Measurements from ENCODE around the gene USP50. TPM values are rescaled to one million over a fixed set of nuclear protein-coding genes. Genes with fewer than 3 reads are reported as not detected.
A peak's percentile ranks its signal among the peaks of the same experiment; 100 is the strongest.

USP50 gene
- polyA plus RNA-seq, 2 of the 4 experiments (the other 2 are of a cell fraction), result 0.14 TPM; not detected in 1

DNA sequence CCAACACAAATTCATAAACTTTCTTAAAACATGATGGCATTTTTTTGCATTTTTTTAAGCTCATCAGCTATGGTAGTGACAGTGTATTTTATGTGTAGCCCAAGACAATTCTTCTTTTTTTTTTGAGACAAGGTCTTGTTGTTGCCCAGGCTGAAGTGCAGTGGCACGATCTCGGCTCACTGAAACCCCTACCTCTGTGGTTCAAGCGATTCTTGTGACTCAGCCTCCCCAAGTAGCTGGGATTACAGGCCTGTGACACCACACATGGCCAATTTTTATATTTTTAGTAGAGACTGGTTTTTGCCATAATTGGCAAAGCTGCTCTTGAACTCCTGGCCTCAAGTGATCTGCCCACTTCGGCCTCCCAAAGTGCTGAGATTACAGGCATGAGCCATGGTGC is 17.3 kb upstream of the USP50 start:
- TF ChIP-seq MYC (IDR thresholded peaks at IDR 0.05; ENCODE audit: borderline replicate concordance, low read length) (no peak), KDM1A (IDR thresholded peaks at IDR 0.05; ENCODE audit: low read depth) (no peak), SREBF2 (IDR thresholded peaks at IDR 0.05) (no peak), RARB (CRISPR knock-in tag; IDR thresholded peaks at IDR 0.05) (no peak), HOXB5 (CRISPR knock-in tag; IDR thresholded peaks at IDR 0.05) (no peak), JUNB (IDR thresholded peaks at IDR 0.05) (no peak), ELK1 (IDR thresholded peaks at IDR 0.05; ENCODE audit: low read depth, low read length) (no peak)
- TF ChIP-seq, protein P1, sequence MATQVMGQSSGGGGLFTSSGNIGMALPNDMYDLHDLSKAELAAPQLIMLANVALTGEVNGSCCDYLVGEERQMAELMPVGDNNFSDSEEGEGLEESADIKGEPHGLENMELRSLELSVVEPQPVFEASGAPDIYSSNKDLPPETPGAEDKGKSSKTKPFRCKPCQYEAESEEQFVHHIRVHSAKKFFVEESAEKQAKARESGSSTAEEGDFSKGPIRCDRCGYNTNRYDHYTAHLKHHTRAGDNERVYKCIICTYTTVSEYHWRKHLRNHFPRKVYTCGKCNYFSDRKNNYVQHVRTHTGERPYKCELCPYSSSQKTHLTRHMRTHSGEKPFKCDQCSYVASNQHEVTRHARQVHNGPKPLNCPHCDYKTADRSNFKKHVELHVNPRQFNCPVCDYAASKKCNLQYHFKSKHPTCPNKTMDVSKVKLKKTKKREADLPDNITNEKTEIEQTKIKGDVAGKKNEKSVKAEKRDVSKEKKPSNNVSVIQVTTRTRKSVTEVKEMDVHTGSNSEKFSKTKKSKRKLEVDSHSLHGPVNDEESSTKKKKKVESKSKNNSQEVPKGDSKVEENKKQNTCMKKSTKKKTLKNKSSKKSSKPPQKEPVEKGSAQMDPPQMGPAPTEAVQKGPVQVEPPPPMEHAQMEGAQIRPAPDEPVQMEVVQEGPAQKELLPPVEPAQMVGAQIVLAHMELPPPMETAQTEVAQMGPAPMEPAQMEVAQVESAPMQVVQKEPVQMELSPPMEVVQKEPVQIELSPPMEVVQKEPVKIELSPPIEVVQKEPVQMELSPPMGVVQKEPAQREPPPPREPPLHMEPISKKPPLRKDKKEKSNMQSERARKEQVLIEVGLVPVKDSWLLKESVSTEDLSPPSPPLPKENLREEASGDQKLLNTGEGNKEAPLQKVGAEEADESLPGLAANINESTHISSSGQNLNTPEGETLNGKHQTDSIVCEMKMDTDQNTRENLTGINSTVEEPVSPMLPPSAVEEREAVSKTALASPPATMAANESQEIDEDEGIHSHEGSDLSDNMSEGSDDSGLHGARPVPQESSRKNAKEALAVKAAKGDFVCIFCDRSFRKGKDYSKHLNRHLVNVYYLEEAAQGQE (IDR thresholded peaks at IDR 0.05), result no peak
- no peak overlapping the region for H3K27ac ChIP-seq
- no peaks in the 10 kb centered on the region for H3K9me3 ChIP-seq
- ChIA-PET POLR2A (interaction anchor here (0.6 kb wide), 1 partner anchor 9 kb away, joined by 6 read pairs; no protein-coding TSS in a partner anchor), CTCF (interaction anchor here (0.7 to 1.3 kb wide), 2 partner anchors 9 to 111 kb away, joined by 3 read pairs; no protein-coding TSS in a partner anchor)
- FAIRE-seq (no peak), ATAC-seq (no peak), DNase-seq (ENCODE audit: low read depth in 1 of 2, low spot score in 1 of 2) (no peak)
- no peak overlapping the region for H3K4me2 ChIP-seq
- H3K4me3 ChIP-seq, result no peak overlapping the region
- 76% methylated on average over 4 of the region's 4 CpGs for WGBS (ENCODE audit: missing lambda C conversion rate)
- no peaks in the 10 kb centered on the region for H3K4me1 ChIP-seq

DNA sequence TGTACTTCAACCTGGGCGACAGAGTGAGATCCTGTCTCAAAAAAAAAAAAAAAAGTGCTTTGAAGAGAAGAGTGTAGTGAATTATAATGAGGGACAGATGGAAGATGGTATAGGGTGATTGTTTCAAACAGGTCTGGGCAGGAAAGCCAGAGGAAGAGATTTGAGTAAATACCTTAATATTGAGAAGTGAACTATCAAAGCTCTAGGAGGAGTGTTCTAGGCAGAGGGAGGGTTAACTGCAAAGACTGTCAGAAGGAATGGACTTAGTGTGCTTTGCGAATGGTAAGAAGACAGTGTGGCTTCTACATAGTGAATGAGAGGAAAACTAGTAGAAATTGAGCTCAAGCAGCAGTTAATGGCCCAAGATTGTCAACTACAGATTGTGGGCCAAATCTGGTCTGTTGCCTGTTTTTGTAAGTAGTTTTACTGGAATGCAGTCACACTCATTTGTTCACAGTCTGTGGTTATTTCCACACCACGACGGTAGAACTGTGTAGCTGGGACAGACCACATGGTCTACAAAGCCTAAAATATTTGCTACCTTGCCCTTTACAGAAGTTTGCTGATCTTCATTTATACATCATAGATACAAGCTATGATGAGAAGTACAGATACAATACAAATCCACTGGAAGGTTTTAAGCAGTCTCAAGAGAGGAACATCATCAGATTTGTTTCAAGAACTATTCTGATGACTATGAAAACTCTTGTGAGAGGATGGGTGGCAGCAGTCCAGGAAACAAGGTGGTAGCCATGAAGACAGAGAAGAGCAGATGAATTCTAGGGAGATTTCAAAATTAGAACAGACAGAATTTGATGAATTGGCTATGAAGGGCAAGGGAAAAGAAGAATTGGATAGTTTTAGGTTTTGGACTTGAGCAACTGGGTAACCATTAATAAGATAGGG is 16.5 kb upstream of the USP50 start:
- ChIA-PET CTCF (interaction anchor here (0.7 to 1.4 kb wide), 5 partner anchors 9 to 343 kb away, joined by 3 read pairs; no protein-coding TSS in a partner anchor), POLR2A (no interaction called here)
- H3K4me1 ChIP-seq, result no peaks in the 10 kb centered on the region
- DNase-seq (ENCODE audit: low read depth in 1 of 2, low spot score in 1 of 2) (no peak), FAIRE-seq (peak; percentile 87), ATAC-seq (peak; percentile 19 to 36; a peak in 2 of 6 replicates)
- H3K9me3 ChIP-seq, result no peaks in the 10 kb centered on the region
- no peak overlapping the region for H3K4me3 ChIP-seq
- 88% methylated on average over 4 of the region's 4 CpGs for WGBS (ENCODE audit: missing lambda C conversion rate)
- H3K27ac ChIP-seq, result no peak overlapping the region
- TF ChIP-seq ELK1 (IDR thresholded peaks at IDR 0.05; ENCODE audit: low read depth, low read length), result no peak
- TF ChIP-seq CEBPB (IDR thresholded peaks at IDR 0.05), result no peak
- no peak for TF ChIP-seq CHD2 (IDR thresholded peaks at IDR 0.05; ENCODE audit: low read length, partially characterized antibody)
- no peak for TF ChIP-seq PBX3 (IDR thresholded peaks at IDR 0.05)
- no peak for TF ChIP-seq USF2 (IDR thresholded peaks at IDR 0.05)
- TF ChIP-seq ESRRA (IDR thresholded peaks at IDR 0.05; ENCODE audit: borderline replicate concordance, low read length), result no peak
- TF ChIP-seq FOSB (CRISPR knock-in tag; IDR thresholded peaks at IDR 0.05), result no peak
- no peak for TF ChIP-seq CBX2 (IDR thresholded peaks at IDR 0.05; ENCODE audit: borderline replicate concordance, low read depth)
- no peak for TF ChIP-seq MAX (IDR thresholded peaks at IDR 0.05)
- no peak for TF ChIP-seq HEYL (CRISPR knock-in tag; IDR thresholded peaks at IDR 0.05)
- no peak for TF ChIP-seq HOXB5 (CRISPR knock-in tag; IDR thresholded peaks at IDR 0.05)
- TF ChIP-seq RARB (CRISPR knock-in tag; IDR thresholded peaks at IDR 0.05), result no peak
- no peak overlapping the region for H3K4me2 ChIP-seq
